AG04450 (cell line): ENCODE results near the gene ROGDI. TPM values are rescaled to one million over a fixed set of nuclear protein-coding genes. Genes with fewer than 3 reads are reported as not detected.

ENCODE experiments used
- CTCF ChIA-PET: fragments of 300-600, 350-600 bp; formaldehyde crosslinking; extraction: SDS; loops from one replicate; lab custom pipeline; 2022; ENCODE audit warnings: antibody characterized with exemption, inconsistent platforms; lab: Charles Lee
- POLR2A ChIA-PET: fragments of 350-600 bp; formaldehyde crosslinking; extraction: SDS; loops from one replicate; lab custom pipeline; 2021; ENCODE audit warnings: antibody characterized with exemption, inconsistent platforms; lab: Yijun Ruan, JAX
- DNase-seq: peaks from one replicate; pipeline ENCODE4 v3.0.0-alpha.2; 2011; ENCODE audit warnings: low read depth, low spot score
- H3K27ac ChIP-seq: one replicate; pipeline ENCODE4 v1.5.1; 2012; ENCODE audit warnings: low read depth, low read length, control low read depth
- H3K27me3 ChIP-seq: one replicate; pipeline ENCODE4 v1.6.0; 2012; ENCODE audit warnings: low read length; ENCODE audit not compliant: control insufficient read depth, insufficient read depth
- H3K4me3 ChIP-seq: 2 replicates; pipeline ENCODE4 v1.5.1; 2011; ENCODE audit warnings: mild to moderate bottlenecking, low read depth, low read length, control low read depth
- H3K9me3 ChIP-seq: 2 replicates; pipeline ENCODE4 v1.5.1; 2012; ENCODE audit warnings: low read length; ENCODE audit not compliant: control insufficient read depth, insufficient read depth
- polyA plus RNA-seq: library from polyadenylated mRNA; depleted of rRNA; stranded (reverse); fragments of >200 nt; gene quantifications from 2 replicates; pipeline ENCODE4 v1.2.3, GENCODE V29; 2011
- TF ChIP-seq, protein P1 (sequence below): IDR thresholded peaks from 2 replicates; pipeline ENCODE4 v1.5.1; 2011; ENCODE audit warnings: low read depth, low read length, control low read depth, inconsistent platforms

Gene ROGDI
- polyA plus RNA-seq, 1 experiment, result 9.2 TPM

DNA sequence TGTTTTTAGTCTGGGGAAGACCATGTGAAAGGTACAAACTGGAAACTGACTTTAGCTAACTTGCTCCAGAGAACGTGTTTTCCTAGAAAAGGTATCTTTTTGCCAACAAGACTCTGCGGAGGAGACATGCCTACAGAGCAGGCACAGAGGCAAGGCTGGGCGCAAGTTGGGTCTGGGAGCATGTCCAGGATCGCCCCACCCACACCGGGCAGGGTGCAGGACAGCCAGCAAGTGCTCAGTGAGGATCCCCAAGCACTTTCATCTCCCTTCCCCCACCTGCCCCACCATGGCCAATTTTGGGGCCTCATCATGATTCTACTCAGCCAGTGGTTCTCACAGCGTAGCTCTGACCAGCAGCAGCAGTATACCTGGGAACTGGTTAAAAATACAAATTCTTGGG lies 18.2 kb upstream of the ROGDI start:
- TF ChIP-seq, protein P1, sequence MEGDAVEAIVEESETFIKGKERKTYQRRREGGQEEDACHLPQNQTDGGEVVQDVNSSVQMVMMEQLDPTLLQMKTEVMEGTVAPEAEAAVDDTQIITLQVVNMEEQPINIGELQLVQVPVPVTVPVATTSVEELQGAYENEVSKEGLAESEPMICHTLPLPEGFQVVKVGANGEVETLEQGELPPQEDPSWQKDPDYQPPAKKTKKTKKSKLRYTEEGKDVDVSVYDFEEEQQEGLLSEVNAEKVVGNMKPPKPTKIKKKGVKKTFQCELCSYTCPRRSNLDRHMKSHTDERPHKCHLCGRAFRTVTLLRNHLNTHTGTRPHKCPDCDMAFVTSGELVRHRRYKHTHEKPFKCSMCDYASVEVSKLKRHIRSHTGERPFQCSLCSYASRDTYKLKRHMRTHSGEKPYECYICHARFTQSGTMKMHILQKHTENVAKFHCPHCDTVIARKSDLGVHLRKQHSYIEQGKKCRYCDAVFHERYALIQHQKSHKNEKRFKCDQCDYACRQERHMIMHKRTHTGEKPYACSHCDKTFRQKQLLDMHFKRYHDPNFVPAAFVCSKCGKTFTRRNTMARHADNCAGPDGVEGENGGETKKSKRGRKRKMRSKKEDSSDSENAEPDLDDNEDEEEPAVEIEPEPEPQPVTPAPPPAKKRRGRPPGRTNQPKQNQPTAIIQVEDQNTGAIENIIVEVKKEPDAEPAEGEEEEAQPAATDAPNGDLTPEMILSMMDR, result no peak
- ChIA-PET POLR2A (no interaction called here), CTCF (no interaction called here)
- Histone ChIP-seq H3K9me3 (no peaks in the 10 kb centered on the region), H3K27ac (no peak overlapping the region), H3K27me3 (no peaks in the 10 kb centered on the region), H3K4me3 (no peak overlapping the region)
- no peak for DNase-seq

DNA sequence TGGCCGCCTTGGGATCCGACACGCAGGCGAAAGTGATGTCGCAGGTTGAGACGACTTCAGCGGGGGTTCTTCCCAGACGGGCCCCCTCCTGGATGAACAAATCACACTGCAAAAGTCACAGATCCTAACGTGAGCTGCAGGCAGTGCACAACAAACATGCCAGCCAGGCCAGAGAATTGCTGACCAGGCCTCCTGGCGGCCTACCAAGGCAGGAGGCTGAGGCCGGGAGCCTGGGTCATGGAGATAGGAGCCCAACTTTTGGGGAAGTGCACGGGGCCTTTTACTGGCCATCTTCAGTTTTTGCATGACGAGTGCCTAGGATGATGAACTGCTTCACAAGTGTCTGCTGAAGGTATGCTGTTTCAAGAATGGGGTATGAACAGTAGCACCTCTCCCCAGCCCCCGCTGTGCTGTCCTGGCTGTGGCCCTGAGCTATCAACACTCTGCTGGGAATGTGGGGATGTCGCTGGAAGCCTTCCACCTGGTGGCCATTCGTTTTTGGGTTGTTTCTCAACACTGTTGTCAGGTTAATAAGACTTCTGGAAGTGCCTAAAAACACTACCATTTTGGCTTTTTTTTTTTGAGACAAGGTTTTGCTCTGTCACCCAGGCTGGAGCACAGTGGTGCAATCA lies 12.2 kb upstream of the ROGDI start:
- H3K27me3 ChIP-seq, result no peaks in the 10 kb centered on the region
- no peaks in the 10 kb centered on the region for H3K9me3 ChIP-seq
- H3K4me3 ChIP-seq, result no peak overlapping the region
- no peak for DNase-seq
- TF ChIP-seq, protein P1, result no peak
- H3K27ac ChIP-seq, result no peak overlapping the region
- POLR2A ChIA-PET, result no interaction called here
- CTCF ChIA-PET, result interaction anchor here (0.6 kb wide), 1 partner anchor 54 kb away, joined by 4 read pairs; no protein-coding TSS in a partner anchor

DNA sequence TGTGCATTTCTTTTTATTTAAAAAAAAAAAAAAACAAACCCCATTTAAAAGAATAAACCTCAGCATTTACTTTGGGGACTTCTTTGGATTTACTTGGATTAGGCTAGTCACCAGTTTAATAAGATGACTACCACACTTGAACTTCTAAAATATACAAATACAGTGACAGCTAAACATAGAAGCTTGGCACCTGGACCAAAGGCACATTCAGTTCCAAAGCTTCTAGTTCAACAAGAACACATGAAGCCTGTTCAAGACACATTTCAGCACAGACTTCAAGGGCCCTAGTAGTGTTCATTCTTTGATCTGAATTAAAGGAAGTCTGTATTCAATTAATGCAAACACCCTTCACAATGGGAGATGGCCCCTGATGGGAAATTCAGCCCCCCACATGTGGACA lies 11.6 kb upstream of the ROGDI start:
- H3K4me3 ChIP-seq, result no peak overlapping the region
- no peak overlapping the region for H3K27ac ChIP-seq
- POLR2A ChIA-PET, result interaction anchor here (0.7 kb wide), 1 partner anchor 120 kb away, joined by 4 read pairs; no protein-coding TSS in a partner anchor
- CTCF ChIA-PET, result no interaction called here
- no peak for DNase-seq
- H3K27me3 ChIP-seq, result no peaks in the 10 kb centered on the region
- TF ChIP-seq, protein P1, result no peak
- no peaks in the 10 kb centered on the region for H3K9me3 ChIP-seq

DNA sequence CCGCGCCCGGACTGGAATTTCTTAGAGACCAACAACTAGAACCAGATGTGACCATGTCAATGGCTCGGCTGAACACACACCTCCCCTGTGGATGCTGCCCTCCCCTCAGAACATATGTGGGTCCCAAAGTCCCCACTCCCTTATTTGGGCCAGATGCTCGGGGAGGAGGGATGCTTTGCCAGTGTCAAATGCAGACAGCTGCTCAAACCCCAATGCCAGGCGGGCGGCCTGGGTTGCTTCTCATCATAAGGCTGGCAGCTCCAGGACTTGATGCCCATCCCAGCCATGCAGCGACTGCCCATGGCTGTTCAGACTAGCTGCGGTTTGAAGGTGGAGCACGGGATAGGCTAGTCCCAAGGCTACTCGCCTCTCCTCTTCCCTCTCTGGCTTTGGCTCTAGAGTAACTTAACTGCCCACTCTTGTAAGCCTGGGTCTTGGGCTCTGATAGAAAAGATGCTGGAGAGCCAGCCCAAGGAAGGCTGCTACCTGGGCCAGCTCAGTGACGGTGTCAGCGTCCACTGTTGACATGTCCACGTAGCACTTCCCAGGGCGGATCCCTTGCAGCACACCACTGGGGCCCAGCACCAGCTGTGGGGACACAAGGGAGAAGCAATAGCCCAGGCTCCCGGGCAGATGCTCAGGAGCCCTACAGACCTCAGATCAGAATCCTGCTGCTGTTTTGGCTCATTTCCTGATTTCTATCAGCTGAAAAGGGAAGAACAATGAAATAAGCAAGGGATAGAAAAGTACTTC lies 11.0 kb upstream of the ROGDI start:
- Histone ChIP-seq H3K27me3 (no peaks in the 10 kb centered on the region), H3K27ac (no peak overlapping the region), H3K4me3 (no peak overlapping the region), H3K9me3 (no peaks in the 10 kb centered on the region)
- CTCF ChIA-PET, result no interaction called here
- TF ChIP-seq, protein P1, result no peak
- POLR2A ChIA-PET, result interaction anchor here (0.7 kb wide), 2 partner anchors 10 to 119 kb away, joined by 3 to 4 read pairs; no protein-coding TSS in a partner anchor
- DNase-seq, result no peak

DNA sequence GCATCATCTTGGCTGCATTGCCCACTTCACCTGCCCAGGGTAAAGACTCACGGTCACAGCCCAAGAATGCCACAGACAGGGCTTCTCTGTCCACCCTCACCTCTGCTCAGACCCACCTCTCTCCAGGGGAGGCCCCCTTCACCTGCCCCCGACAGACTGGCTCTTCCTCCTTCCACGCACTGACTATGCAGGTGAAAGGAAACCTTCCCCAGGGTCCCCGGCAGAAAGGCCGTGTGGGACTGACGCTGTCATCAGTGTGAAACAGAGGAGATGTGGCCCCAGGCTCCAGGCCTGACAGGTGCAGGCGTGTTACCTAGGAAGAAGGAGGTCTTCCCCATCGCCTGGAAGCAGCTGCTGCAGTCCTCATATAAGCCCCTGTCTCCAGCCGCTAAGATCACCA lies 9.3 kb upstream of the ROGDI start:
- POLR2A ChIA-PET, result no interaction called here

More for the DNA sequence above, 9.3 kb upstream of the ROGDI start:
- H3K4me3 ChIP-seq, result no peak overlapping the region
- H3K27ac ChIP-seq, result no peak overlapping the region
- no peaks in the 10 kb centered on the region for H3K9me3 ChIP-seq
- no peak for DNase-seq
- TF ChIP-seq, protein P1, result no peak
- CTCF ChIA-PET, result no interaction called here
- H3K27me3 ChIP-seq, result no peaks in the 10 kb centered on the region
